Retinal pigment epithelial cell (primary cell): ENCODE results near the gene AGBL1.

Source experiments
- DNase-seq: peaks from one replicate; pipeline ENCODE4 v3.0.0-alpha.2; 2010; ENCODE audit warnings: low read depth
- H3K4me3 ChIP-seq: 2 replicates; pipeline ENCODE4 v1.5.1; 2011; ENCODE audit warnings: mild to moderate bottlenecking, low read length, control low read depth, moderate library complexity
- CTCF ChIP-seq: conservative IDR thresholded peaks from 2 replicates; pipeline ENCODE4 v1.5.1; 2011; ENCODE audit warnings: low read depth, low read length, control low read depth, inconsistent platforms

Gene AGBL1

GRCh38 chr15:86855307-86856291 is 775.9 kb downstream of the AGBL1 start:
- H3K4me3 ChIP-seq = no peak overlapping the region
- DNase-seq = no peak
- no peak for TF ChIP-seq CTCF

DNA sequence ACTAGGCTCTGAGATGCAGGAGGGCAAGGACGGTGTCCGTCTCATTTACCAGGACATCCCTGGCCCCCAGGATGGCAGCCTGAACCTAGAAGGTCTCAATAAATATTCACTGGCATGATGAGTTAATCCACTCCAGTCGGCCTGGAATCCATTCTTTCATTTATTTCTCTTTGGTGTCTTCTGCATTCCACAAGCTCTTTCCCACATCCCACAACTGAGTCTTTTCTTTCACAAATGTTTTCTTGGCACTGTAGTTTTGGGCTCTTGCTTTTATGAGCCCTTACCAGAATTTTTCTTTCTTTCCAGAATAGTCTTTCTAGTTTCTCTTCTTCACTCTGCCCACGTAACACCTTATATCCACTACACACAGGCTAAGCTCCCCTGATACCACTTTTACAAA is 778.0 kb downstream of the AGBL1 start:
- no peak for TF ChIP-seq CTCF
- DNase-seq = no peak
- no peak overlapping the region for H3K4me3 ChIP-seq

- no peak for TF ChIP-seq CTCF
- DNase-seq = no peak
- no peak overlapping the region for H3K4me3 ChIP-seq
Observed at GRCh38 chr15:86863226-86863915, 783.7 kb downstream of the AGBL1 start.

- no peak overlapping the region for H3K4me3 ChIP-seq
- no peak for TF ChIP-seq CTCF
- DNase-seq = no peak
Observed at GRCh38 chr15:86865920-86866319, 786.2 kb downstream of the AGBL1 start.

DNA sequence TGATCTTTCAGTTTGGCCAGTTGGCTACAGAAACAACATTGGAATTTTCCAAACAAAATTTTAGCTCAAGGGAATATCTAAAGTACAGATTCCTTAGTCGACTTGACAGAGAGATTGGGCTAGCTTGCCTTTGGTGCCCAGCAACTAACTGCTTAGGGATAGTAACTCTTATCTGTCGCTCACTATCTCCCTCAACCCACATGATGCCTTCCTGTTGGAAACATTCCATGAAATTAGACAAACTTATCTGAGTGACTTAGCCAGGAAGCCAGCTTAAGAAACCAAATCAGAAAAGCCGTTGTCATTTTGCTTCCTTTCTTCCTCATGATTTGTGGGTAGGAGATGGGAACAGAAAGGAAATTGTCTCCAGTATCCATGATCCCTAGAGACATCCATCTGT is 791.2 kb downstream of the AGBL1 start:
- DNase-seq = no peak
- no peak overlapping the region for H3K4me3 ChIP-seq
- no peak for TF ChIP-seq CTCF

GRCh38 chr15:86871964-86872363 is 792.3 kb downstream of the AGBL1 start:
- TF ChIP-seq CTCF = no peak
- no peak for DNase-seq
- no peak overlapping the region for H3K4me3 ChIP-seq
